Stimulated activated CD4-positive, alpha-beta T cell treated with anti-CD3 and anti-CD28 coated beads, TNF-alpha, amount 100 ng/mL, for 24 hours (primary cell): ENCODE measurements around the gene TMC8.
"Not testable (repeated sequence)": the region's sequence is repeated elsewhere in the genome, so short reads cannot be mapped to it uniquely, and the experiment has no call there.

Source experiments
- DNase-seq, 3 experiments: peaks; one replicate each; pipeline ENCODE4 v3.0.0-alpha.2; 2020; ENCODE audit warnings: low read depth in 3 of 3

Gene TMC8

GRCh38 chr17:78154903-78155811 lies 24.6 kb downstream of the TMC8 start:
- no peak for DNase-seq

GRCh38 chr17:78159575-78160158 lies 29.1 kb downstream of the TMC8 start:
- DNase-seq: no peak

GRCh38 chr17:78163881-78164747 lies 33.5 kb downstream of the TMC8 start:
- DNase-seq: no peak

- no peak for DNase-seq
Observed at GRCh38 chr17:78164748-78165607, 34.4 kb downstream of the TMC8 start.

- no peak for DNase-seq
Observed at GRCh38 chr17:78166416-78166815, 35.8 kb downstream of the TMC8 start.

- peak; percentile 72 to 85 (median 80) for DNase-seq
Observed at GRCh38 chr17:78168242-78168902, 37.8 kb downstream of the TMC8 start, which contains the start of gene SYNGR2. TSS of gene SYNGR2 (plus strand) at chr17:78168581. CDS start at chr17:78168617, 36 bp downstream.

GRCh38 chr17:78168903-78169793 lies 38.6 kb downstream of the TMC8 start:
- DNase-seq: peak; percentile 35 to 66 (median 36)

- no peak for DNase-seq
Observed at GRCh38 chr17:78170692-78171590, 40.4 kb downstream of the TMC8 start.

GRCh38 chr17:78171591-78172248 lies 41.1 kb downstream of the TMC8 start:
- DNase-seq: not testable (repeated sequence)

GRCh38 chr17:78172249-78173051 lies 41.9 kb downstream of the TMC8 start:
- no peak for DNase-seq

GRCh38 chr17:78173097-78173715 lies 42.6 kb downstream of the TMC8 start:
- no peak for DNase-seq

- no peak for DNase-seq
Observed at GRCh38 chr17:78174346-78174869, 43.8 kb downstream of the TMC8 start.

- DNase-seq: no peak
Observed at GRCh38 chr17:78174870-78175642, 44.5 kb downstream of the TMC8 start.

- no peak for DNase-seq
Observed at GRCh38 chr17:78175643-78175981, 45.0 kb downstream of the TMC8 start.

- peak; percentile 60 to 73 (median 65) for DNase-seq
Observed at GRCh38 chr17:78176548-78177025, 46.0 kb downstream of the TMC8 start.

- DNase-seq: no peak
Observed at GRCh38 chr17:78179372-78179771, 48.8 kb downstream of the TMC8 start.
